Loucy (cell line): ENCODE results near the gene ZNF784.

Experiments
- H2AFZ ChIP-seq: fragments of 200-600 bp; sonication (generic); 2 replicates; pipeline ENCODE4 v1.6.0; 2016; ENCODE audit warnings: antibody characterized with exemption, mild to moderate bottlenecking, low read length, moderate library complexity
- H3F3A ChIP-seq: fragments of 200-600 bp; 2 replicates; pipeline ENCODE4 v1.6.0; 2016; ENCODE audit warnings: antibody characterized with exemption, low read depth, mild to moderate bottlenecking
- H3K27me3 ChIP-seq: fragments of 200-600 bp; sonication (generic); 2 replicates; pipeline ENCODE4 v1.6.1; 2014; ENCODE audit warnings: low read length, mild to moderate bottlenecking; ENCODE audit not compliant: insufficient read depth, poor library complexity, severe bottlenecking
- H3K36me3 ChIP-seq: fragments of 200-600 bp; sonication (generic); 2 replicates; pipeline ENCODE4 v1.6.1; 2016; ENCODE audit warnings: low read length; ENCODE audit not compliant: insufficient read depth
- H3K4me1 ChIP-seq: fragments of 200-600 bp; sonication (generic); 2 replicates; pipeline ENCODE4 v1.5.1; 2014; ENCODE audit warnings: low read length, mild to moderate bottlenecking; ENCODE audit not compliant: insufficient read depth, poor library complexity, severe bottlenecking
- H3K4me2 ChIP-seq: fragments of 200-600 bp; sonication (generic); 2 replicates; pipeline ENCODE4 v1.6.0; 2014; ENCODE audit warnings: antibody characterized with exemption, low read length, low read depth, mild to moderate bottlenecking; ENCODE audit not compliant: poor library complexity, severe bottlenecking
- H3K4me3 ChIP-seq: fragments of 200-600 bp; sonication (generic); 2 replicates; pipeline ENCODE4 v1.5.1; 2014; ENCODE audit warnings: low read length, mild to moderate bottlenecking, mixed read lengths; ENCODE audit not compliant: poor library complexity, severe bottlenecking
- H3K79me2 ChIP-seq: fragments of 200-600 bp; sonication (generic); 2 replicates; pipeline ENCODE4 v1.6.1; 2014; ENCODE audit warnings: low read length; ENCODE audit not compliant: insufficient read depth
- H3K9ac ChIP-seq: fragments of 200-600 bp; sonication (generic); 2 replicates; pipeline ENCODE4 v1.6.0; 2014; ENCODE audit warnings: mild to moderate bottlenecking, low read depth, low read length, moderate library complexity; ENCODE audit not compliant: poor library complexity, severe bottlenecking
- H3K9me2 ChIP-seq: fragments of 200-600 bp; sonication (generic); replicated peaks from 2 replicates; pipeline ENCODE4 v1.6.1; 2016; ENCODE audit warnings: low read depth, low read length, mixed read lengths
- H3K9me3 ChIP-seq: fragments of 200-600 bp; sonication (generic); 2 replicates; pipeline ENCODE4 v1.6.1; 2014; ENCODE audit warnings: mild to moderate bottlenecking, antibody characterized with exemption, low read length, low read depth; ENCODE audit not compliant: insufficient read depth
- H4K20me1 ChIP-seq: fragments of 200-600 bp; sonication (generic); 2 replicates; pipeline ENCODE4 v1.6.0; 2014; ENCODE audit warnings: antibody characterized with exemption, low read length, mild to moderate bottlenecking; ENCODE audit not compliant: insufficient read depth, poor library complexity, severe bottlenecking
- EZH2phosphoT487 ChIP-seq: fragments of 200-600 bp; IDR thresholded peaks from 2 replicates; pipeline ENCODE4 v1.6.1; 2018; ENCODE audit warnings: antibody characterized with exemption, mild to moderate bottlenecking, moderate library complexity, borderline replicate concordance
- TF ChIP-seq, protein P1 (sequence below): fragments of 200-600 bp; sonication (generic); conservative IDR thresholded peaks from 2 replicates; pipeline ENCODE4 v1.5.1; 2014; ENCODE audit warnings: mild to moderate bottlenecking, antibody characterized with exemption, low read length

The ZNF784 gene

DNA sequence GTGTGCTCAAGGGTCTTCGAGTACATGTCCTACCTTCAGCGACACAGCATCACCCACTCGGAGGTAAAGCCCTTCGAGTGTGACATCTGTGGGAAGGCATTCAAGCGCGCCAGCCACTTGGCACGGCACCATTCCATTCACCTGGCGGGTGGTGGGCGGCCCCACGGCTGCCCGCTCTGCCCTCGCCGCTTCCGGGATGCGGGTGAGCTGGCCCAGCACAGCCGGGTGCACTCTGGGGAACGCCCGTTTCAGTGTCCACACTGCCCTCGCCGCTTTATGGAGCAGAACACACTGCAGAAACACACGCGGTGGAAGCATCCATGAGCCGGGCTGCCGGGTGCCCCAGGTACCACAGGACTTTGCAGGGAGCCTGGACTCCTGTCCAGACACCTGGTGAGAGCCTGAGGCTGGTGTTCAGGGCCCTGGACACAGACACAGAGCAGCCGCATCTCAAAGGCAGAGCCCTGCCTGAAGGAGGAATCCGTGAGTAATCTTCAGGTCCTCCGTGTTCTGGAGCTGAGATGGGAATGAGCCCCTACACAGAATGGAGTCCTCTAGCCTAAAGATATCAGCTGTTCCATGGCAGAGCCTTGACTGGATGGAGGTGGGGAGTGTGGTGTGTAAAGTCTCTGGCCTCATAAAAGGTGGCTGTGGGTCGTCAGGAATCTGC is 20.6 kb upstream of the ZNF784 start:
- Histone ChIP-seq H3K36me3 (no peaks in the 10 kb centered on the region; the same call in 1 of the 2 replicates), H3K4me1 (peaks cover 35% of the 10 kb centered on the region), H4K20me1 (peaks cover 4% of the 10 kb centered on the region), H3K4me2 (peak overlapping the region; percentile 100), H3K27me3 (no peaks in the 10 kb centered on the region), H3F3A (no peaks in the 10 kb centered on the region), H2AFZ (no peak overlapping the region), H3K79me2 (peaks cover 72% of the 10 kb centered on the region), H3K9me2 (no peaks in the 10 kb centered on the region), H3K9me3 (no peaks in the 10 kb centered on the region), H3K9ac (peak overlapping the region; percentile 85), H3K4me3 (peak overlapping the region; percentile 96)
- no peak for TF ChIP-seq EZH2phosphoT487
- TF ChIP-seq, protein P1, sequence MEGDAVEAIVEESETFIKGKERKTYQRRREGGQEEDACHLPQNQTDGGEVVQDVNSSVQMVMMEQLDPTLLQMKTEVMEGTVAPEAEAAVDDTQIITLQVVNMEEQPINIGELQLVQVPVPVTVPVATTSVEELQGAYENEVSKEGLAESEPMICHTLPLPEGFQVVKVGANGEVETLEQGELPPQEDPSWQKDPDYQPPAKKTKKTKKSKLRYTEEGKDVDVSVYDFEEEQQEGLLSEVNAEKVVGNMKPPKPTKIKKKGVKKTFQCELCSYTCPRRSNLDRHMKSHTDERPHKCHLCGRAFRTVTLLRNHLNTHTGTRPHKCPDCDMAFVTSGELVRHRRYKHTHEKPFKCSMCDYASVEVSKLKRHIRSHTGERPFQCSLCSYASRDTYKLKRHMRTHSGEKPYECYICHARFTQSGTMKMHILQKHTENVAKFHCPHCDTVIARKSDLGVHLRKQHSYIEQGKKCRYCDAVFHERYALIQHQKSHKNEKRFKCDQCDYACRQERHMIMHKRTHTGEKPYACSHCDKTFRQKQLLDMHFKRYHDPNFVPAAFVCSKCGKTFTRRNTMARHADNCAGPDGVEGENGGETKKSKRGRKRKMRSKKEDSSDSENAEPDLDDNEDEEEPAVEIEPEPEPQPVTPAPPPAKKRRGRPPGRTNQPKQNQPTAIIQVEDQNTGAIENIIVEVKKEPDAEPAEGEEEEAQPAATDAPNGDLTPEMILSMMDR = no peak

DNA sequence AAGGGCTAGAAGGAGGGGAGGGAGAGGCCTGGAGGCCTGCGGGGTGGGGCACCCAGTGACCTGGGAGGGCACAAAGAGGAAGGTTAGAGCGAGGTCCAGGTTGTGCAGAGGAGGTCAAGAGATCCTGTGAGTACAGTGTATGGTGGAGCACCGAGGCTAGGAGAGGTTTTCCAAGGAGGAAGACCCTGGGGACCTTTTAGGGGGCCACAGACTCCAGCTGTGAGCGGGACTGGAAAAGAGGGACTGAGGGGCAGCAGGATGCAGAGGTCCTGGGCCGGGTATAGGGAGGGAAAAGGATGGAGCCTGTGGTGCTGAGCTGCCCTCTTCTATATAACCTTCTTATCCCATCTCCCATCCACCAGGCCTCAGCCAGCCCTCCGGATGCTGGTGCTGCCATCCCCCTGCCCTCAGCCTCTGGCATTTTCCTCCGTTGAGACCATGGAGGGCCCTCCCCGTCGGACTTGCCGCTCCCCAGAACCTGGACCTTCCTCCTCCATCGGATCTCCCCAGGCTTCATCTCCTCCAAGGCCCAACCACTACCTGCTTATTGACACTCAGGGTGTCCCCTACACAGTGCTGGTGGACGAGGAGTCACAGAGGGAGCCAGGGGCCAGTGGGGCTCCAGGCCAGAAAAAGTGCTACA is 19.9 kb upstream of the ZNF784 start:
- Histone ChIP-seq H3K79me2 (peaks cover 74% of the 10 kb centered on the region), H3K9ac (peak overlapping the region; percentile 85), H3K4me2 (peak overlapping the region; percentile 100), H3K36me3 (no peaks in the 10 kb centered on the region; the same call in 1 of the 2 replicates), H3K4me1 (peaks cover 36% of the 10 kb centered on the region), H3K27me3 (no peaks in the 10 kb centered on the region), H3F3A (no peaks in the 10 kb centered on the region), H3K9me2 (no peaks in the 10 kb centered on the region), H4K20me1 (peaks cover 4% of the 10 kb centered on the region), H2AFZ (no peak overlapping the region), H3K9me3 (no peaks in the 10 kb centered on the region), H3K4me3 (peak overlapping the region; percentile 96)
- TF ChIP-seq EZH2phosphoT487 = no peak
- TF ChIP-seq, protein P1 = no peak

DNA sequence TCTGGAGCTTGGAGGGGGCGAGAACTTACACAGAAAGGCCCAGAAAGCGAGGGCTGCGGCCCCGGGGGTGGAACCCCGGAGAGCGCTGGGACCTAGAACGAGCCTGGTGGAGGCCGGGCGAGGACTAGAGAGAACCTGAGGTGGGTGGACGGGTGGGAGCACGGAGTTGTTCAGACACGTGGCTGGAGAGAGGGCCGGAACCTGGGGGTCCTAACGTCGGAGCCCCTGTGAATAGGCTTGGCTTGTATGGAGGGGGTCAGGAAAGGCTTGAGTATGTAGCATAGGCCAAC is 19.5 kb upstream of the ZNF784 start:
- Histone ChIP-seq H3K4me2 (peak overlapping the region; percentile 100), H3K4me3 (peak overlapping the region; percentile 96), H3K79me2 (peaks cover 72% of the 10 kb centered on the region), H3K36me3 (no peaks in the 10 kb centered on the region; the same call in 1 of the 2 replicates), H2AFZ (no peak overlapping the region), H3K4me1 (peaks cover 38% of the 10 kb centered on the region), H3K9ac (peak overlapping the region; percentile 85), H4K20me1 (peaks cover 4% of the 10 kb centered on the region), H3K9me2 (no peaks in the 10 kb centered on the region), H3K27me3 (no peaks in the 10 kb centered on the region), H3F3A (no peaks in the 10 kb centered on the region), H3K9me3 (no peaks in the 10 kb centered on the region)
- TF ChIP-seq, protein P1 = no peak
- no peak for TF ChIP-seq EZH2phosphoT487
